Suprapubic skin (tissue), 4 donors: ENCODE results near the gene ATG16L2.

Experiments used
- EP300 ChIP-seq: sonication (generic); formaldehyde crosslinking; IDR thresholded peaks from one replicate; pipeline ENCODE4 v1.6.1; 2017; ENCODE audit warnings: antibody characterized with exemption
- POLR2A ChIP-seq, 2 donors: fragments of 450-650 bp; IDR thresholded peaks; one replicate each; pipeline ENCODE4 v1.6.1; 2017; ENCODE audit warnings: antibody characterized with exemption in 2 of 2, mild to moderate bottlenecking in 2 of 2, moderate library complexity in 2 of 2
- POLR2AphosphoS5 ChIP-seq, 3 donors: sonication (generic); formaldehyde crosslinking; IDR thresholded peaks; one replicate each; pipeline ENCODE4 v1.6.1; 2017; ENCODE audit warnings: antibody characterized with exemption in 3 of 3
- TF ChIP-seq, protein P1 (sequence below), 2 donors: fragments of 200-600 bp in 1 of 2; fragments of 450-650 bp in 1 of 2; sonication (generic) in 1 of 2; IDR thresholded peaks; one replicate each; pipeline ENCODE4 v1.5.1; 2016 to 2019; ENCODE audit warnings: antibody characterized with exemption in 2 of 2, mild to moderate bottlenecking in 1 of 2, moderate library complexity in 1 of 2

GRCh38 chr11:72802822-72803221 is 11.4 kb upstream of the ATG16L2 start:
- TF ChIP-seq POLR2A (IDR thresholded peaks at IDR 0.05) (no peak), EP300 (no peak), POLR2AphosphoS5 (IDR thresholded peaks at IDR 0.05) (no peak)
- TF ChIP-seq, protein P1, sequence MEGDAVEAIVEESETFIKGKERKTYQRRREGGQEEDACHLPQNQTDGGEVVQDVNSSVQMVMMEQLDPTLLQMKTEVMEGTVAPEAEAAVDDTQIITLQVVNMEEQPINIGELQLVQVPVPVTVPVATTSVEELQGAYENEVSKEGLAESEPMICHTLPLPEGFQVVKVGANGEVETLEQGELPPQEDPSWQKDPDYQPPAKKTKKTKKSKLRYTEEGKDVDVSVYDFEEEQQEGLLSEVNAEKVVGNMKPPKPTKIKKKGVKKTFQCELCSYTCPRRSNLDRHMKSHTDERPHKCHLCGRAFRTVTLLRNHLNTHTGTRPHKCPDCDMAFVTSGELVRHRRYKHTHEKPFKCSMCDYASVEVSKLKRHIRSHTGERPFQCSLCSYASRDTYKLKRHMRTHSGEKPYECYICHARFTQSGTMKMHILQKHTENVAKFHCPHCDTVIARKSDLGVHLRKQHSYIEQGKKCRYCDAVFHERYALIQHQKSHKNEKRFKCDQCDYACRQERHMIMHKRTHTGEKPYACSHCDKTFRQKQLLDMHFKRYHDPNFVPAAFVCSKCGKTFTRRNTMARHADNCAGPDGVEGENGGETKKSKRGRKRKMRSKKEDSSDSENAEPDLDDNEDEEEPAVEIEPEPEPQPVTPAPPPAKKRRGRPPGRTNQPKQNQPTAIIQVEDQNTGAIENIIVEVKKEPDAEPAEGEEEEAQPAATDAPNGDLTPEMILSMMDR (IDR thresholded peaks at IDR 0.05), result no peak
